Measurements from ENCODE around the gene ARIH1.
"Not testable (repeated sequence)": the region's sequence is repeated elsewhere in the genome, so short reads cannot be mapped to it uniquely, and the experiment has no call there.

ARIH1 gene

DNA sequence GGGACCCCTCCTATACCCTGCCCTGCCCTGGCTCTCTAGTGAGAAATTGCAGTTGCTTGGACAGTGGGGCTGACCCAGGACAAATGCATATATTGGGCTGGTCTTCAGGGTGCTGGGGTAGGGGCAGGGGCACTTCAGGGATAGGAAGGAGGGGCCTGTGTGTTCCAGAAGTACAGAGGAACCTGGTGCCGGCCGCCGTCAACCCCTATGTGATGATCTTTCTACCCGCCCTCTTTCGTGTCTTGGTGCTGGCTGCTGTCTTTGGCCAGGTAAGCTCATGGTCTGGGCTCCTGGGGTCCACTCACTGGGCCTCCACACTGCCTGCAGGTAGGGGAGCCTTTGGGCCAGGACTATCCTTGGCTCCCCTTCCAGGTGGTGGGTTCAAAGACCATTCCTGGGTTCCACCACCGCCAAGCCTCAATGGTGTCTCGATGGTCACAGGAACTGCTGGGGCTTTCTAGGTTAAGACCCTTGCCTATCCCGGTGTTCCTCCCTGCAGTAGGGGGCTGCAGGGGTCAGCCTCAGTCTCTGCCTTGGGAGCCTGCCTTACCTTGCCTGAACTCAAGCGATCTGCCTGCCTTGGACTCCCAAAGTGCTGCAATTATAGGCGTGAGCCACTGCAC is 174.6 kb downstream of the ARIH1 start:
- DNase-seq (ENCODE audit: extremely low spot score, insufficient read length, low read depth); FAIRE-seq: not testable (repeated sequence)
